GM18517 (cell line): ENCODE data around the gene ITPRID2.

ENCODE experiments used
- ATAC-seq: cut with Tn5 transposase; IDR thresholded peaks from one replicate; pipeline ENCODE4 v1.9.1; 2021; ENCODE audit warnings: mild to moderate bottlenecking, moderate library complexity; ENCODE audit not compliant: unreplicated experiment

ITPRID2 gene

GRCh38 chr2:181879295-181879694 is 12.2 kb upstream of the ITPRID2 start:
- ATAC-seq: no peak

GRCh38 chr2:181882246-181883020 is 9.1 kb upstream of the ITPRID2 start:
- ATAC-seq: no peak

GRCh38 chr2:181884601-181885000 is 6.9 kb upstream of the ITPRID2 start:
- ATAC-seq: no peak

- ATAC-seq: no peak
Measured at GRCh38 chr2:181885096-181885495, 6.4 kb upstream of the ITPRID2 start.

- no peak for ATAC-seq
Measured at GRCh38 chr2:181886192-181886591, 5.3 kb upstream of the ITPRID2 start.

GRCh38 chr2:181887045-181887444 is 4.5 kb upstream of the ITPRID2 start:
- ATAC-seq: no peak

GRCh38 chr2:181889776-181890175 is 1.8 kb upstream of the ITPRID2 start:
- ATAC-seq: no peak

GRCh38 chr2:181890271-181890670 is 1.3 kb upstream of the ITPRID2 start:
- ATAC-seq: no peak

GRCh38 chr2:181891966-181892798 is 652 bp downstream of the ITPRID2 start:
- ATAC-seq: peak; percentile 70

GRCh38 chr2:181892799-181893435 is 1.4 kb downstream of the ITPRID2 start:
- no peak for ATAC-seq

GRCh38 chr2:181894381-181894780 is 2.9 kb downstream of the ITPRID2 start:
- no peak for ATAC-seq

- no peak for ATAC-seq
Measured at GRCh38 chr2:181895818-181896217, 4.3 kb downstream of the ITPRID2 start.

- no peak for ATAC-seq
Measured at GRCh38 chr2:181896286-181896685, 4.8 kb downstream of the ITPRID2 start.

GRCh38 chr2:181900007-181900651 is 8.6 kb downstream of the ITPRID2 start:
- ATAC-seq: no peak

- ATAC-seq: no peak
Measured at GRCh38 chr2:181902625-181903024, 11.1 kb downstream of the ITPRID2 start.

GRCh38 chr2:181904022-181904632 is 12.6 kb downstream of the ITPRID2 start:
- ATAC-seq: peak; percentile 44

GRCh38 chr2:181907057-181907456 is 15.5 kb downstream of the ITPRID2 start:
- peak; percentile 59 for ATAC-seq

- ATAC-seq: no peak
Measured at GRCh38 chr2:181907635-181908034, 16.1 kb downstream of the ITPRID2 start.

GRCh38 chr2:181910028-181910831 is 18.7 kb downstream of the ITPRID2 start:
- peak; percentile 50 for ATAC-seq

GRCh38 chr2:181911830-181912229 is 20.3 kb downstream of the ITPRID2 start:
- no peak for ATAC-seq
